GM23338 (cell line): ENCODE measurements around the gene KIFBP. TPM values are rescaled to one million over a fixed set of nuclear protein-coding genes. Genes with fewer than 3 reads are reported as not detected.

Experiments used
- ATAC-seq: fragments of 200-7000 bp; cut with Tn5 transposase; 3 replicates; pipeline ENCODE4 v1.9.1; 2020
- DNase-seq: peaks from one replicate; pipeline ENCODE4 v3.0.0-alpha.2; 2015; ENCODE audit warnings: low spot score
- H2AFZ ChIP-seq: fragments of 200-600 bp; sonication (generic); 2 replicates; pipeline ENCODE4 v1.8.0; 2016; ENCODE audit warnings: antibody characterized with exemption, mild to moderate bottlenecking, moderate library complexity
- H3F3A ChIP-seq: fragments of 200-600 bp; sonication (generic); replicated peaks from 2 replicates; pipeline ENCODE4 v1.8.0; 2017; ENCODE audit warnings: antibody characterized with exemption, mixed run types, low read depth
- H3K27ac ChIP-seq: fragments of 200-600 bp; sonication (generic); 2 replicates; pipeline ENCODE4 v1.6.1; 2016; ENCODE audit warnings: low read depth
- H3K27me3 ChIP-seq: fragments of 200-600 bp; sonication (generic); 2 replicates; pipeline ENCODE4 v1.8.0; 2016; ENCODE audit warnings: mild to moderate bottlenecking, mixed run types, moderate library complexity; ENCODE audit not compliant: insufficient read depth
- H3K36me3 ChIP-seq: fragments of 200-600 bp; sonication (generic); 2 replicates; pipeline ENCODE4 v1.8.0; 2016; ENCODE audit warnings: mild to moderate bottlenecking; ENCODE audit not compliant: insufficient read depth
- H3K4me1 ChIP-seq: fragments of 200-600 bp; sonication (generic); 2 replicates; pipeline ENCODE4 v1.8.0; 2016; ENCODE audit warnings: mild to moderate bottlenecking, moderate library complexity; ENCODE audit not compliant: insufficient read depth
- H3K4me2 ChIP-seq: fragments of 200-600 bp; sonication (generic); 2 replicates; pipeline ENCODE4 v1.7.1; 2017; ENCODE audit warnings: mixed run types
- H3K4me3 ChIP-seq: fragments of 200-600 bp; sonication (generic); 2 replicates; pipeline ENCODE4 v1.6.1; 2016; ENCODE audit warnings: mixed run types
- H3K79me2 ChIP-seq: fragments of 200-600 bp; sonication (generic); replicated peaks from 2 replicates; pipeline ENCODE4 v1.8.0; 2017; ENCODE audit warnings: mild to moderate bottlenecking; ENCODE audit not compliant: insufficient read depth
- H3K9me2 ChIP-seq: fragments of 200-600 bp; sonication (generic); 2 replicates; pipeline ENCODE4 v1.8.0; 2017; ENCODE audit not compliant: insufficient read depth
- H4K20me1 ChIP-seq: fragments of 200-600 bp; sonication (generic); replicated peaks from 2 replicates; pipeline ENCODE4 v1.8.0; 2017; ENCODE audit warnings: mild to moderate bottlenecking; ENCODE audit not compliant: insufficient read depth
- H3K27ac Mint-ChIP-seq: 2 replicates; pipeline ENCODE4 v1.8.0; 2020; ENCODE audit warnings: inconsistent platforms, mild to moderate bottlenecking, moderate library complexity, mixed read lengths
- H3K27me3 Mint-ChIP-seq: 3 replicates; pipeline ENCODE4 v1.8.0; 2022; ENCODE audit warnings: low read depth, mild to moderate bottlenecking, moderate library complexity, mixed read lengths, inconsistent platforms; ENCODE audit not compliant: insufficient read depth, poor library complexity
- H3K36me3 Mint-ChIP-seq: 3 replicates; pipeline ENCODE4 v1.8.0; 2021; ENCODE audit warnings: low read depth, mild to moderate bottlenecking, inconsistent platforms, moderate library complexity, mixed read lengths
- H3K4me1 Mint-ChIP-seq: 3 replicates; pipeline ENCODE4 v1.8.0; 2020; ENCODE audit warnings: mild to moderate bottlenecking, inconsistent platforms, mixed read lengths
- H3K4me3 Mint-ChIP-seq: 3 replicates; pipeline ENCODE4 v1.8.0; 2021; ENCODE audit warnings: moderate library complexity, mild to moderate bottlenecking, inconsistent platforms, mixed read lengths
- H3K9me3 Mint-ChIP-seq: 3 replicates; pipeline ENCODE4 v1.8.0; 2020; ENCODE audit warnings: moderate library complexity, mild to moderate bottlenecking, inconsistent platforms, mixed read lengths
- CREB1 ChIP-seq: fragments of 250-450 bp; sonication (Bioruptor Pico); IDR thresholded peaks from 2 replicates; pipeline ENCODE4 v1.5.0; 2020; ENCODE audit warnings: low read depth, mild to moderate bottlenecking, moderate library complexity
- CTCF ChIP-seq, 2 experiments: fragments of 200-600 bp in 1 of 2; sonication (generic) in 1 of 2; conservative IDR thresholded peaks; 2 replicates each; pipeline versions ENCODE4 v1.5.1 to v1.6.1; 2016 to 2017; ENCODE audit warnings: antibody characterized with exemption in 2 of 2, low read depth in 2 of 2, mild to moderate bottlenecking in 2 of 2, moderate library complexity in 1 of 2
- EZH2 ChIP-seq: fragments of 200-600 bp; sonication (generic); IDR thresholded peaks from one replicate; pipeline ENCODE4 v1.8.0; 2017; ENCODE audit warnings: antibody characterized with exemption, mild to moderate bottlenecking, low read depth; ENCODE audit not compliant: unreplicated experiment
- EZH2phosphoT487 ChIP-seq: fragments of 200-600 bp; sonication (generic); IDR thresholded peaks from one replicate; pipeline ENCODE4 v1.8.1; 2018; ENCODE audit warnings: antibody characterized with exemption; ENCODE audit not compliant: unreplicated experiment
- NANOG ChIP-seq: IDR thresholded peaks from 2 replicates; pipeline ENCODE4 v1.6.1; 2016; ENCODE audit warnings: antibody characterized with exemption, borderline replicate concordance
- POLR2AphosphoS5 ChIP-seq: IDR thresholded peaks from 2 replicates; pipeline ENCODE4 v1.6.1; 2016; ENCODE audit warnings: antibody characterized with exemption, low read depth
- STAT1 ChIP-seq: IDR thresholded peaks from one replicate; pipeline ENCODE4 v1.6.1; 2016; ENCODE audit warnings: antibody characterized with exemption; ENCODE audit not compliant: unreplicated experiment
- ZNF331 ChIP-seq: fragments of 250-450 bp; sonication (Bioruptor Pico); IDR thresholded peaks from 2 replicates; pipeline ENCODE4 v1.5.0; 2020; ENCODE audit warnings: low read depth, mild to moderate bottlenecking, moderate library complexity
- ZNF462 ChIP-seq: fragments of 250-450 bp; sonication (Bioruptor Pico); IDR thresholded peaks from 2 replicates; pipeline ENCODE4 v1.5.0; 2020; ENCODE audit warnings: mild to moderate bottlenecking, moderate library complexity
- polyA plus RNA-seq: library from polyadenylated mRNA; unstranded; fragments of >200 nt; fragmentation: Nextera tagmentation; extraction: Ambion mirVana; gene quantifications from 2 replicates; pipeline ENCODE4 v1.2.1, GENCODE V29; 2016
- total RNA-seq: library from RNA; depleted of rRNA; stranded (reverse); fragments of >200 nt; shearing (Covaris generic); gene quantifications from 2 replicates; pipeline ENCODE4 v1.2.3, GENCODE V29; 2014
- TF ChIP-seq, protein P1 (sequence below): IDR thresholded peaks from one replicate; pipeline ENCODE4 v1.6.1; 2018; ENCODE audit warnings: antibody characterized with exemption; ENCODE audit not compliant: unreplicated experiment

KIFBP gene
- total and polyA plus RNA-seq, 2 experiments from 2014 or later, result 24.5 to 39.8 TPM

DNA sequence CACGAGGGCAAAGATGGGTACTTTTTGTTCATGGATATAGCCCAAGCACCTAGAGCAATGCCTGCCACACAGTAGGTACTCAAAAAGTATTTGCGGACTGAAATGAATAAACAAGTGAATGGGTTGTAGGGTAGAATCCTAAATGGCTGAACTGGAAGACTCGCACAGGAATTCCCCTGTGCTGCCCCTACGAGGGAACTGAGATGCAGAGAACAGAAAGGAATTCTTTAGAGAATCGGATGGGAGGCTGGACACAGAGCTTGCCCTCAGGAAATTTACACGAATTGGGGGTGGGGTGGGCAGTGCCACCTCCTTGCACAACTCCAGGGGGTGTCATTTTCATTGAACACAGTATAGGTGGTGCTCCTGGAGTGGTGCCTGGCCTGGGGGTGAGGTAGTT, 64.1 kb downstream of the KIFBP start:
- H3K9me3 Mint-ChIP-seq, result no peaks in the 10 kb centered on the region

More for the DNA sequence above, 64.1 kb downstream of the KIFBP start:
- no peak for DNase-seq
- H3K4me1 ChIP-seq, result no peaks in the 10 kb centered on the region
- no peaks in the 10 kb centered on the region for H3K36me3 ChIP-seq
- no peaks in the 10 kb centered on the region for H3K9me2 ChIP-seq
- Mint-ChIP-seq H3K4me1 (peaks cover 6% of the 10 kb centered on the region), H3K27ac (peak overlapping the region; percentile 61; the same call in 1 of the 2 replicates), H3K27me3 (peaks cover 13% of the 10 kb centered on the region), H3K4me3 (no peak overlapping the region), H3K36me3 (no peaks in the 10 kb centered on the region; the same call in 2 of the 3 replicates)
- peak overlapping the region; percentile 63; the same call in 1 of the 2 replicates for H2AFZ ChIP-seq
- H3K27me3 ChIP-seq, result no peaks in the 10 kb centered on the region
- H3K27ac ChIP-seq, result no peak overlapping the region
- no peak overlapping the region for H3K4me3 ChIP-seq
- no peak overlapping the region for H3K4me2 ChIP-seq
- no peak for TF ChIP-seq CREB1 (CRISPR knock-in tag)
- TF ChIP-seq ZNF331, result no peak
- no peak for TF ChIP-seq ZNF462 (CRISPR knock-in tag)
- TF ChIP-seq POLR2AphosphoS5, result no peak
- no peak for TF ChIP-seq EZH2
- no peak for TF ChIP-seq NANOG
- no peak for TF ChIP-seq STAT1
- TF ChIP-seq, protein P1, sequence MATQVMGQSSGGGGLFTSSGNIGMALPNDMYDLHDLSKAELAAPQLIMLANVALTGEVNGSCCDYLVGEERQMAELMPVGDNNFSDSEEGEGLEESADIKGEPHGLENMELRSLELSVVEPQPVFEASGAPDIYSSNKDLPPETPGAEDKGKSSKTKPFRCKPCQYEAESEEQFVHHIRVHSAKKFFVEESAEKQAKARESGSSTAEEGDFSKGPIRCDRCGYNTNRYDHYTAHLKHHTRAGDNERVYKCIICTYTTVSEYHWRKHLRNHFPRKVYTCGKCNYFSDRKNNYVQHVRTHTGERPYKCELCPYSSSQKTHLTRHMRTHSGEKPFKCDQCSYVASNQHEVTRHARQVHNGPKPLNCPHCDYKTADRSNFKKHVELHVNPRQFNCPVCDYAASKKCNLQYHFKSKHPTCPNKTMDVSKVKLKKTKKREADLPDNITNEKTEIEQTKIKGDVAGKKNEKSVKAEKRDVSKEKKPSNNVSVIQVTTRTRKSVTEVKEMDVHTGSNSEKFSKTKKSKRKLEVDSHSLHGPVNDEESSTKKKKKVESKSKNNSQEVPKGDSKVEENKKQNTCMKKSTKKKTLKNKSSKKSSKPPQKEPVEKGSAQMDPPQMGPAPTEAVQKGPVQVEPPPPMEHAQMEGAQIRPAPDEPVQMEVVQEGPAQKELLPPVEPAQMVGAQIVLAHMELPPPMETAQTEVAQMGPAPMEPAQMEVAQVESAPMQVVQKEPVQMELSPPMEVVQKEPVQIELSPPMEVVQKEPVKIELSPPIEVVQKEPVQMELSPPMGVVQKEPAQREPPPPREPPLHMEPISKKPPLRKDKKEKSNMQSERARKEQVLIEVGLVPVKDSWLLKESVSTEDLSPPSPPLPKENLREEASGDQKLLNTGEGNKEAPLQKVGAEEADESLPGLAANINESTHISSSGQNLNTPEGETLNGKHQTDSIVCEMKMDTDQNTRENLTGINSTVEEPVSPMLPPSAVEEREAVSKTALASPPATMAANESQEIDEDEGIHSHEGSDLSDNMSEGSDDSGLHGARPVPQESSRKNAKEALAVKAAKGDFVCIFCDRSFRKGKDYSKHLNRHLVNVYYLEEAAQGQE, result no peak
- TF ChIP-seq EZH2phosphoT487, result no peak
- TF ChIP-seq CTCF (conservative IDR thresholded peaks at IDR 0.05; ENCODE audit: low read depth in 2 of 2), result no peak
- no peaks in the 10 kb centered on the region for H3F3A ChIP-seq
- no peak for ATAC-seq
- no peaks in the 10 kb centered on the region for H3K79me2 ChIP-seq
- H4K20me1 ChIP-seq, result no peaks in the 10 kb centered on the region
